Measurements from ENCODE around the gene CDCA7L.
A peak's percentile ranks its signal among the peaks of the same experiment; 100 is the strongest.

Gene CDCA7L

DNA sequence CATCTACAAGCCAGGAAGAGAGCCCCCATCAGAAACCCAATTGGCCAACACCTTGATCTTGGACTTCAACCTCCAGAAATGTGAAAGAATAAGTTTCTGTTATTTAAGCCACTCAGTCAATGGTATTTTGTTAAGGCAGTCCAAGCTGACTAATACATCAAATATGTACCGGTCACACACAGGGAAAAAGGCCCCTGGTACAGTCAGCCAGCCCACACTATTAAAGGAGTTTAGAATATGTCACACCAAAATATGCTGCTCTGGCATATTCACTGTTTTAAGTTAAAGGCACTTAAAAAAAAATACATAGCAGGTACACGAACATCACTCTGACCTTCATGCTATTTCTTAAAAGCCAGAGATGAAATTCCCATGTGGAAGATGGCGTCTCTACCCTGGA lies 15.2 kb upstream of the CDCA7L start:
- H3K4me3 ChIP-seq (ENCODE audit: low read depth, low read length) = no peak overlapping the region
- DNase-seq (ENCODE audit: low read depth) = peak; percentile 92
- TF ChIP-seq, protein P1, sequence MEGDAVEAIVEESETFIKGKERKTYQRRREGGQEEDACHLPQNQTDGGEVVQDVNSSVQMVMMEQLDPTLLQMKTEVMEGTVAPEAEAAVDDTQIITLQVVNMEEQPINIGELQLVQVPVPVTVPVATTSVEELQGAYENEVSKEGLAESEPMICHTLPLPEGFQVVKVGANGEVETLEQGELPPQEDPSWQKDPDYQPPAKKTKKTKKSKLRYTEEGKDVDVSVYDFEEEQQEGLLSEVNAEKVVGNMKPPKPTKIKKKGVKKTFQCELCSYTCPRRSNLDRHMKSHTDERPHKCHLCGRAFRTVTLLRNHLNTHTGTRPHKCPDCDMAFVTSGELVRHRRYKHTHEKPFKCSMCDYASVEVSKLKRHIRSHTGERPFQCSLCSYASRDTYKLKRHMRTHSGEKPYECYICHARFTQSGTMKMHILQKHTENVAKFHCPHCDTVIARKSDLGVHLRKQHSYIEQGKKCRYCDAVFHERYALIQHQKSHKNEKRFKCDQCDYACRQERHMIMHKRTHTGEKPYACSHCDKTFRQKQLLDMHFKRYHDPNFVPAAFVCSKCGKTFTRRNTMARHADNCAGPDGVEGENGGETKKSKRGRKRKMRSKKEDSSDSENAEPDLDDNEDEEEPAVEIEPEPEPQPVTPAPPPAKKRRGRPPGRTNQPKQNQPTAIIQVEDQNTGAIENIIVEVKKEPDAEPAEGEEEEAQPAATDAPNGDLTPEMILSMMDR (conservative IDR thresholded peaks at IDR 0.05; ENCODE audit: low read depth, low read length) = no peak

DNA sequence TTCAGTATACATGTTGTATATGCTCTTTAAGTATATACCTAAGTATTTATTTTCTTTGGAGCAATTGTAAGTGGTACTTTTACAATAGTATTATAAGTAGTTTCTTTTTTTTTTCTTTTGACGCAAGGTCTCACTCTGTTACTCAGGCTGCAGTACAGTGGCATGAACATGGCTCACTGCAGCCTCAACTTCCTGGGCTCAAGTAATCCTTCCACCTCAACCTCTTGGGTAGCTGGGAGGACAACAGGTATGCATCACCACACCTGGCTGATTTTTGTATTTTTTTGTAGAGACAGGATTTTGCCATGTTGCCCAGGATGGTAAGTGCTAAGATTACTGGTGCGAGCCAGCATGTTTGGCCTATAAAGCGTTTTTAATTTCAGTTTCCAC lies 13.7 kb upstream of the CDCA7L start:
- no peak for DNase-seq (ENCODE audit: low read depth)
- no peak overlapping the region for H3K4me3 ChIP-seq (ENCODE audit: low read depth, low read length)
- TF ChIP-seq, protein P1 (conservative IDR thresholded peaks at IDR 0.05; ENCODE audit: low read depth, low read length) = no peak

DNA sequence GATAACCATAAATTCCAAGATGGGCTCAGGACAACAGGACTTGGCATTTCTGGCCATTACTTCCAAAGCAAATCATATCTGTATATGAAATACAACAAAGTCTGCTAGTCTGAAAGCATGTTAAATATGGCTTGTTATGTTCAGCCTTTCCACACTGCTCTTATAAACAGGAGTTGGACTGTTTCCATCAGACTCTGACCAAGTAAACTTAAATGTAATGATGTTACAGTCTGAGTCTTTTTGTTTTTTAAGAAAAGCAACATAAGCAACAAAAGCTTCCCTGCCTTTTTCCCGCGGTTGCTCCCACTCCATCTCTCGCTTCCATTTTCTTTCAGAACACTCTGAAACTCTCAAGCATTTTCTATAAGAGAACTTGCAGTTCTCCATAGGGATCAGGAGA lies 8.1 kb upstream of the CDCA7L start:
- TF ChIP-seq, protein P1 (conservative IDR thresholded peaks at IDR 0.05; ENCODE audit: low read depth, low read length) = no peak
- peak; percentile 42 for DNase-seq (ENCODE audit: low read depth)
- H3K4me3 ChIP-seq (ENCODE audit: low read depth, low read length) = no peak overlapping the region

DNA sequence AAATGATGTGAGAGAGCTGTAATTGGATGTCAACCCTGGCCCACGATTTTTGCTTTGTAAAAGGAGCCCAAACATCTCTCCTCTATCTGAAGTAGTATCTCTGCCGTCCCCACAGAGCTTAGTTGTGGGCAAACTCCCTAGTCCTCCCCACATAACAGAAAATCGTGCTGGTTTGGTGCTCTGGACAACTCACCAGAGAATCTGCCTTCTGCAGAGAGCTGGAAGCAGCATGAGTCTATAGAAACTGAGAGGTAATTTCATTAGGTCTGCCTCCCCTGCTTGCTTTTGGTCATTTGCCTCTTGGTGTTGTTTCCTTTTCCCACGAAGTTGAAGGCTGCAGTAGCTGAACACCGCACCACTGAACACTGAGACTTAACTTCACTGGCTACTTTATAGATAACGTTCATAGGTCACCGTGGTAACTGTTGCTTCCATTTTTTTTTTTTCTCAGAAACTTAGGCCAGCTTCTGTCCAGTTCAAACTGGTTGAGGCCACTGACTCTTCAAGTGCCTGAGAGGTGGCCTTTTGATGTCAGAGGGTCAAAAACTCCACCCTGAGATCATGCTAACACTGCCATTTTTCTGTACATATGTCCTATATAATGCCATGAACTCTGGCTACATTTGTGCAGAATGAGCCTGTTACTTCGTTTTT lies 3.3 kb upstream of the CDCA7L start:
- TF ChIP-seq, protein P1 (conservative IDR thresholded peaks at IDR 0.05; ENCODE audit: low read depth, low read length) = no peak
- no peak overlapping the region for H3K4me3 ChIP-seq (ENCODE audit: low read depth, low read length)
- no peak for DNase-seq (ENCODE audit: low read depth)

DNA sequence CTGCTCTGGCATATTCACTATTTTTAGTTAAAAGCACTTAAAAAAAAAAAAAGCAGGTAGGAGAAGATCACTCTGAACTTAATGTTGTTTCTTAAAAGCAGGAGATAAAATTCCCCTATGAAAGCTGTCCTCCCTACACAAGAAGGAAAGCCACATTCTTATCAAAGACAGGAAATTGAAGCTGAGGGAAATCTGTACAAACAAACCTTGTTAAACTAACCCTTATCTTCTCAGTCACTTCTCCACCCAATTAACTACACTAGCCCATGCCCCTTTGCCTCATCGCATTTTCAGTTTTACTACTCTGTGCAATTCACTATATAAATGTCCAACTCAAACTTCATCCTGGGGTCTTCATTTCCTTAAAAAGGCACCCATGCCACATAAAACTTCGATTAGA lies 2.7 kb upstream of the CDCA7L start:
- H3K4me3 ChIP-seq (ENCODE audit: low read depth, low read length) = no peak overlapping the region
- DNase-seq (ENCODE audit: low read depth) = no peak
- TF ChIP-seq, protein P1 (conservative IDR thresholded peaks at IDR 0.05; ENCODE audit: low read depth, low read length) = no peak

DNA sequence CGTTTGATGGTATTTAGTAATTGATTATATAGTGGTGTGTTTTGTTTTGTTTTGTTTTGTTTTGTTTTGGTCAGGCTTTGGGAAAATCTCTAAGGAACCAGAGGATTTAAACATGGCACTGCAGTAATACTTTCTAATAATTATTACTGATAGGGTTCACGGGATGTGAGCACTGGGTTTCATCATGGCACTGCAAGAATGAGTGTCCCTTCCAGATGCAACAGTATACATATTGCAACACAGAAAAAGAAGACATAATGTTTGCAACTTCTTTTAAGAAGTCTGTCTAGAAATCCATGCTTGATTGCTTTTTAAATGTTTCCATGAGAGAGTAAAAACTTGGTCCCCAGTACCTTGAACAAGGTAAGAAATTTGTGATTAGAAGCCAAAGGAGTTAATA lies 2.2 kb upstream of the CDCA7L start:
- no peak for DNase-seq (ENCODE audit: low read depth)
- TF ChIP-seq, protein P1 (conservative IDR thresholded peaks at IDR 0.05; ENCODE audit: low read depth, low read length) = no peak
- no peak overlapping the region for H3K4me3 ChIP-seq (ENCODE audit: low read depth, low read length)

DNA sequence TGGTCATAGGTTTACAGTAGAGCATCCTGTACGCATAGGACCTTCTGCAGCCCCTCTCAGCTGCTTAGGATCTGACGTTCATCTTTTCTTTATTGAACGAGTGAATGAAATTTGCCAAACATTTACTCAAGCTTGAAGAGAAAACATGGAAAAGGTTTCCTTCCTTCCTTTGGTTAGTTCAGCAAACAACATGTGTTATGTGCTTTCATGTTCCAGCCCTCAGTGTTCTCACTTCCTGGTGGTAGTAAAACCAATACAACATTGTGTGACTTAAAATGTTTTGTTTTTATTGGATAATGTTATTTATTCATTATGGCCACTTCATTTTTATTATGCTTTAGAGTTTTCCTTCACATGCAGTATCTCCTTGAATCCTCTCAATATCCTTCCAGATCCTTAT lies 1.4 kb upstream of the CDCA7L start:
- TF ChIP-seq, protein P1 (conservative IDR thresholded peaks at IDR 0.05; ENCODE audit: low read depth, low read length) = no peak
- DNase-seq (ENCODE audit: low read depth) = no peak

More for the DNA sequence above, 1.4 kb upstream of the CDCA7L start:
- H3K4me3 ChIP-seq (ENCODE audit: low read depth, low read length) = no peak overlapping the region

Data from choroid plexus epithelial cell (primary cell).